H1 (cell line): ENCODE data around the gene NMT2. TPM values are rescaled to one million over a fixed set of nuclear protein-coding genes. Genes with fewer than 3 reads are reported as not detected.

Experiments
- BCL11A ChIP-seq, 2 experiments: IDR thresholded peaks; one replicate each; pipeline ENCODE4 v1.6.1; 2011; ENCODE audit warnings: low read depth in 2 of 2, low read length in 2 of 2, mild to moderate bottlenecking in 2 of 2
- RAD21 ChIP-seq, 2 experiments: IDR thresholded peaks in 1 of 2; conservative IDR thresholded peaks in 1 of 2; 2 replicates each; pipeline ENCODE4 v1.6.1; 2011; ENCODE audit warnings: low read depth in 2 of 2, low read length in 2 of 2, improper control_type of control experiment in 1 of 2, inconsistent platforms in 1 of 2, mild to moderate bottlenecking in 1 of 2, moderate library complexity in 1 of 2
- SIRT6 ChIP-seq: IDR thresholded peaks from one replicate; pipeline ENCODE4 v1.7.1; 2012; ENCODE audit warnings: low read length, inconsistent platforms
- polyA plus RNA-seq, 7 experiments: library from polyadenylated mRNA; depleted of rRNA in 3 of 7; stranded (reverse) in 5 of 7; unstranded in 2 of 7; fragments of >200 nt in 5 of 7; fragments of 200-250 nt in 2 of 7; gene quantifications; 1 replicate in 5 of 7; 2 replicates in 1 of 7; 4 replicates in 1 of 7; pipeline versions ENCODE4 v1.2.1 to v1.2.3, GENCODE V29; 2011 to 2013; ENCODE audit warnings: missing spikeins in 2 of 7, mixed read lengths in 2 of 7
- total RNA-seq: library from RNA; stranded (reverse); fragmentation: NEBNext Ultra II Directional; extraction: Animal tissue kit (Norgen Biotek cat#: 25700); gene quantifications from 2 replicates; pipeline ENCODE4 v1.2.1, GENCODE V29; 2021
- TF ChIP-seq, protein P1 (sequence below): IDR thresholded peaks from 2 replicates; pipeline ENCODE4 v1.6.1; 2012; ENCODE audit warnings: low read length, inconsistent platforms

Gene NMT2
- total and polyA plus RNA-seq, 2 of the 8 experiments (the other 6 are each of a cell fraction or from before 2014, with no cell fraction given): 4.4 to 15.4 TPM

DNA sequence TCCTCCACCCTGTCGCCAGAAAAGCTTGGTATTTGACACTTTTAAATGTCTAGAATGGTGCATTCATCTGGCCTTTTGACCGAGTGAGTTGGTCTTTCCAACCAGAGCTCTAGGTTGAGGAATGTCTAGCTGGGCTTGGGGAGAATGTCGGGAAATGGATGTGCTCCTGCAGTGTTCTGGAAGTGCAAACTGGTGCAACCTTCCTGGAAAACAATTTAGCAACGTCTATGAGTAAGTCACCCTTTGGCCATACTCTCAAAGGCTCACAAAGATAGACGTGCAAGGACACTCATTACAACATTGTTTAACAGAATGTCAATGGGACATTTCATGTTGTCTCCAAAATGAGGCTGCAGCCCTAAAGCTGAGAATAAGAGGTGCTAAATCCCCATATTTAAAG is 12.2 kb upstream of the NMT2 start (continued):
- TF ChIP-seq, protein P1, sequence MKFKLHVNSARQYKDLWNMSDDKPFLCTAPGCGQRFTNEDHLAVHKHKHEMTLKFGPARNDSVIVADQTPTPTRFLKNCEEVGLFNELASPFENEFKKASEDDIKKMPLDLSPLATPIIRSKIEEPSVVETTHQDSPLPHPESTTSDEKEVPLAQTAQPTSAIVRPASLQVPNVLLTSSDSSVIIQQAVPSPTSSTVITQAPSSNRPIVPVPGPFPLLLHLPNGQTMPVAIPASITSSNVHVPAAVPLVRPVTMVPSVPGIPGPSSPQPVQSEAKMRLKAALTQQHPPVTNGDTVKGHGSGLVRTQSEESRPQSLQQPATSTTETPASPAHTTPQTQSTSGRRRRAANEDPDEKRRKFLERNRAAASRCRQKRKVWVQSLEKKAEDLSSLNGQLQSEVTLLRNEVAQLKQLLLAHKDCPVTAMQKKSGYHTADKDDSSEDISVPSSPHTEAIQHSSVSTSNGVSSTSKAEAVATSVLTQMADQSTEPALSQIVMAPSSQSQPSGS: no peak
- TF ChIP-seq BCL11A (IDR thresholded peaks at IDR 0.05; ENCODE audit: low read depth in 2 of 2, low read length in 2 of 2): no peak
- TF ChIP-seq SIRT6: no peak
- TF ChIP-seq RAD21 (IDR thresholded peaks at IDR 0.05 in 1 of 2, conservative IDR thresholded peaks at IDR 0.05 in 1 of 2; ENCODE audit: low read depth in 2 of 2, low read length in 2 of 2): no peak
